Suprapubic skin (tissue), 3 donors: Measurements from ENCODE around the gene PADI6.

Source experiments
- CTCF ChIP-seq, 2 donors: fragments of 200-600 bp in 1 of 2; fragments of 450-650 bp in 1 of 2; sonication (generic) in 1 of 2; IDR thresholded peaks; one replicate each; pipeline ENCODE4 v1.5.1; 2016 to 2019; ENCODE audit warnings: antibody characterized with exemption in 2 of 2, mild to moderate bottlenecking in 1 of 2, moderate library complexity in 1 of 2
- EP300 ChIP-seq: sonication (generic); formaldehyde crosslinking; IDR thresholded peaks from one replicate; pipeline ENCODE4 v1.6.1; 2017; ENCODE audit warnings: antibody characterized with exemption

GRCh38 chr1:17425806-17426600 is 54.0 kb downstream of the PADI6 start:
- TF ChIP-seq CTCF (IDR thresholded peaks at IDR 0.05) (no peak), EP300 (no peak)
